Medulla oblongata (tissue), 1 donor: ENCODE results near the gene SSTR3.
"Not testable (repeated sequence)": the region's sequence is repeated elsewhere in the genome, so short reads cannot be mapped to it uniquely, and the experiment has no call there.

Experiments
- DNase-seq: peaks from one replicate; pipeline ENCODE4 v3.0.0-alpha.2; 2015; ENCODE audit errors: extremely low spot score

Gene SSTR3

DNA sequence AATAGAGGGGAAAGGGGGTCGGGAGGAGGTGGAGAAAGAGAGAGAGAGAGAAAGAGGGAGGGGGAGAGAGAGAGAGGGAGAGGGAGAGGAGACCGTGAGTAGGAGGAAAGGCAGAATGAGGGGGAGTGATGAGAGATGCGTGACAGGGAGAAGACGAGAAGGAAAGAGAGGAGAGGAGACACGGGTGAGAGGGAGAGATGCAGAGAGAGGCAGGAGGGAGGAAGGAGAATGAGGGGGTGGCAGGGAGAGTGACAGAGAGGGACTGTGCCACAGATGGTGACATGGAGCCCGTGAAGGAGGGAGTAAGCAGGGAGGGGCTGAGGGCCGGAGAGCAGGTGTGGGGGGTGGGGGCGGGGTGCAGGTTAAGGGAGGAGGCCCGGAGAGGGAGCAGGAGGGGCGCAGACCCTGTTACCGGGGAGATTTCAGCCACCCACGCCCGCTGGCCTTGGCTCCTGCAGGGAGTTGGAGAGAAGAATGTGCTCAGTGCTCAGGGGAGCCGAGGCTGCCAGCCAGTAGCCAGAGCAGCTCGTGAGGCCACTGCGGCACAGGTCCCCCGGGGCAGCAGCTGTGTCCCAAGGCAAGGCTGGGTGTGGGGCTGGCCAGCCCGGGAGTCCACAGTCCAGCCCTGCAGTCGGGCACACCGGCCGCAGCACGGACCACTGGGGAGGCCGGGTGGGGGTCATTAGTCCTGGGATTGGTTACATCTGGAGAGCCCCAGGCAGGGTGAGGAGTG, at the start of gene SSTR3:
SSTR3 (minus strand) TSS at position 304 of the 733 bp plus-strand sequence. CDS start 4,674 bp downstream, outside the sequence.
- DNase-seq: no peak

DNA sequence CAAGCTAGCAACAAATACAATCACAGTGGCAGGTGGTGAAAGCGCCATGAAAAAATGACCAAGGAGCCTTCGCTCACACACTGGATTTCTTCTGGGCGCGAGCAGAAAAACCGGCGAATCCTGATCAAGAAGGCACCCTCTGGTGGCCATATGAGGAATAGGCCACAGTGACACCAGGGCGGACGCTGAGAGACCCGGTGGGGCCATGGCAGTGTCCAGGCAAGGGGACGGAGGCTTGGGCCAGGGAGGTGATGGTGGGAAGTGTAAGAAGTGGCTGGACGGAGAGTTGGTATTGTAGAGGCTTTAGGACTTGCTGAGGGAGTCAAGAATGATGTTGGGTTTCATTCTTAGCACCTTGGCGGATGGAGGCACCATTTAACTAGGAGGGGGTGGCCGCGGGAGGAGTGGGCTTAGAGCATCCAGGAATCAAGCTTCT, 48.6 kb upstream of the SSTR3 start:
- DNase-seq: peak; percentile 35

DNA sequence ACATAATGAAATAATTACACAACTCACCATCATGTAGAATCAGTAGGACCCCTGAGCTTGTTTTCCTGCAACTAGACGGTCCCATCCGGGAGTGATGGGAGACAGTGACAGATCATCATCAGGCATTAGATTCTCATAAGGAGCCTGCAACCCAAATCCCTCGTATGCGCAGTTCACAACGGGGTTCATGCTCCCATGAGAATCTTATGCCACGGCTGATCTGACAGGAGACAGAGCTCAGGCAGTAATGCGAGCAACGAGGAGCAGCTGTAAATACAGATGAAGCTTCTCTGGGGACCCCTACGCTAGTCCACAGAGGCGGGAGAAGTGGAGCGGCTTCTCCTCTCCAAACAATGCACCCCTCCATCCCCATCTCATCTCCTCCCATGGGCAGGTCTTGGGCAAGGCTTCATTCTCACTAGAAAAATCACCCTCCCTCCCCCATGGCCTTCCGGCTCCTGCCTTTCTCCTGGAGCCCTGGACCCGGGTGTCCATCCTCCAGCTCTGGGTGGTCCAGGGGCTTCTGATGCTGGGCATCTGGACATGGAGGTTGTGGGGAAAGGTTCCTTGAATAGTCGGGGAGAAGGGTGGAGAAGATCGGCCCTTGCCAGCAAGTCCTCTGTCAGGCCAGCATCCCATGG, 48.0 kb upstream of the SSTR3 start:
- DNase-seq: no peak

DNA sequence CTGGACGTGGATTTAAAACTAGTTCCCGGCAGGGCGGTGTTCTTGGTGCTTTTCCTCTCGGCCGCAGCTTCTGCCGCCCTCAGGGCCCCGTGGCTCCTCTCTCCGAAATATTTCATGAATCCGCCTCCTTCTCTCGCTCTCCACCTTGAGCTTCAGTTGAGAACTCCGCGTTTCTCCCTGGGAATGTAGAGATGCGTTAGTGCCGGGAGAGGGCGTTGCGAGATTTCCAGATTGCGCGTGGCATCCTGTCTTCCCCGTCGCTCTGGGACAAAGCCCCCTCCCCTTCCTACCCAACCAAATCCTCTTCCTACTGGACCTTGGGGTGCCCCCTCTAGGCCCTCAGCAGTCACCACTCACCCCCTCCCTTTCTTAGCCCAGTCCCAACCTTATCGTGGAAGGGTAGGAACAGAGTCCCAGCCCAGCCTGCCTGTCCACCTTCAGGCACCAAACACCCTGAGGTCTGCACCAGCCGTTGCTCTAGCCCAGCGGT, 47.3 kb upstream of the SSTR3 start:
- peak; percentile 42 for DNase-seq

DNA sequence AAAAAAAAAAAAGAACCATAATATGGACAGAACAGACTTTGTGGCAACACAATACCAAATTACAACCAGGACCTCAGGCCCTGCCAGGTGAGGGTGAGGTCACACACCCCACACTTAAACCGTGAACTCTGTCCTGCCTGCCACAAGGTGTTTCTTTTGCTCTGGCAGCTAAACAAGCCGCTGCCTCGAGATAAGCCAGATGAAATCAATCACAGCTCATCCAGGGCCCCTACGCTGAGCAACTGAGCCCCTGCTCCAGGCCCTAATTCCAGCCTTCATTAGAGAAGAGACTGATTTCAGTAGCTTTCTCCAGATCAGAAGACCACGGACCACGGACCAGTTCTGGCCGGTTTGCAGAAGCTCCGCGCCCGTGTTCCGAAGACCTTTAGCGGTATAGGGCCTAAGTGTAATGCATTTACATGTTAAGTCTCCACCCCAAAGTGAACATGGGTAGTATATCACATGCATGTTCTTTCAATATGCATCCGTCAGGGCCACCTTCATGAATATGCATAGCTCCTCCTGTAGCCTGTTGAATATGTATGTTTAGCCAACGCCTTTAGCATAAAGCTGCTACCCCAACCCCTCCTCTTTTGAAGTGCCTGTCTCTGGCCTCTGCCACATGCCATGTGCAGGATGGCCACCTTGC, 46.6 kb upstream of the SSTR3 start:
- DNase-seq: no peak

DNA sequence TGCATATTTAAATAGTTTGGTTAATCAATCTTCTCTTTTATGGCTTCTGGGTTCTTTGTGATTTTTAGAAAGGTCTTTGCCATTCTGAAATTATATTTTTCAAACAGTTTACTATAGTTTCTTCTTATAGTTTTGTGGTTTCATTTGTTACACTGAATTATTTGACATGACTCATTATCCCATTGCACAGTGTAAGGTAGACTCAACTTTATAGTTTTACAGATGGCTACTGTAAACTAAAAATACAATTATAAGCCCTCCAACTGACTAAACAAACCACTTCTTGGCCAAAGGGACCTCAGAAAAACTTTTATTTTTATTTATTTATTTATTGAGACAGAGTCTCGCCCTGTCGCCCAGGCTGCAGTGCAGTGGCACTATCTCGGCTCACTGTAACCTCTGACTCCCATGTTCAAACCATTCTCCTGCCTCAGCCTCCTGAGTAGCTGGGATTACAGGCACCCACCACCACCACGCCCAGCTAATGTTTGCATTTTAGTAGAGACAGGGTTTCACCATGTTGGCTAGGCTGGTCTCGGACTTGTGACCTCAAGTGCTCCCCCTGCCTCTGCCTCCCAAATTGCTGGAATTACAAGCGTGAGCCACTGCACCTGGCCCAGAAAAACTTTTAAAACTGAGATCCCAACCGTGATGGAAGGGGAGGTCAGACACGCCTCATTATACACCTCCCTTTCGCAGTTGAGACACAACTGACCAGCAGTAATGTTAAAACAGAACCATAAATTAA, 45.9 kb upstream of the SSTR3 start:
- no peak for DNase-seq

DNA sequence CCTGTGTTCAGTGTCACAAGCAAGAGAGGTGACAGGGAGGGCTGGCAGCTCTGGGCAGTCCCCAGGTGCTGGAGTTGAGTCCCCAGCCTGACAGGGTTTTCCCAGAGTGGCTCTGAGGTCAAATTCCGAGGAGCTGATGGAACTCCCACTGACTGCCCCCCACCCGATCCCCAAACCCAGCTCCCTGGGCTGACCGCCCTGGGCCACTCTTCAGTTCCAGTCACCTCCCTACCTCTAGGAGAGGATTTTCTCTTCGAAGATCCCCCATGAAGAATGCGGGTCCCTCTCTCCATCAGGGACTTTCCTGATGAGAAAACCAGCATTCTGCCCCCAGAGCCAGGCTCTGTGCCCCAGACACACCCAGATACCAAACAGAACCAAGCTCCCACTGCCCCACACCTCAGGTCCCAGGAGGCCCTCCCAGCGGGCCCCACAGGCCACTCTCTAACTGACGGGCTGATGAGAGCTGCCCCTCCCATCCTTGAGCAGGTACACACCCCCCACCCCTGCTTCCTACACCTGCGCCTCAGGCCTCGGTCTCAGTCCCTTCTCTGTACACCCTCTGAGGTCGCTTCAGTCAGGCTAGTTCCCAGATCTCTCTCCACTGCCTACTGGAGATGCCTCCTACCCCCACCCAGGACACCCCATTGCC, 43.9 kb upstream of the SSTR3 start:
- DNase-seq: no peak

DNA sequence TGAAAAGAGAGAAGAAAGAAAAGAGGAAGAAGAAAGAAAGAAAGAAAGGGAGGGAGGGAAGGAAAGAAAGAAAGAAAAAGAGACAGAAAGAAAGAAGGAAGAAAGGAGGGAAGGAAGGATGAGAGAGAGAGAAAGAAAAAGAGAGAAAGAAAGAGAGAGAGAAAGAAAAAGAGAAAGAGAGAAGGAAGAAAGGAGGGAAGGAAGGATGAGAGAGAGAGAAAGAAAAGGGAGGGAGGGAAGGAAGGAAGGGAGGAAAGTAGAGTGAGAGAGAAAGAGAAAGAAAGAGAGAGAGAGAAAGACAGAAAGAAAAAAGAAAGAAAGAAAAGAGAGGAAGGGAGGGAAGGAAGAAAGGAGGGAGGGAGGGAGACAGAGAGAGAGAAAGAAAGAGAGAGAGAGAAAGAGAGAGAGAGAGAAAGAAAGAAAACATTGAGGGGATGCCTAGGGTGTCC, 43.3 kb upstream of the SSTR3 start:
- no peak for DNase-seq

DNA sequence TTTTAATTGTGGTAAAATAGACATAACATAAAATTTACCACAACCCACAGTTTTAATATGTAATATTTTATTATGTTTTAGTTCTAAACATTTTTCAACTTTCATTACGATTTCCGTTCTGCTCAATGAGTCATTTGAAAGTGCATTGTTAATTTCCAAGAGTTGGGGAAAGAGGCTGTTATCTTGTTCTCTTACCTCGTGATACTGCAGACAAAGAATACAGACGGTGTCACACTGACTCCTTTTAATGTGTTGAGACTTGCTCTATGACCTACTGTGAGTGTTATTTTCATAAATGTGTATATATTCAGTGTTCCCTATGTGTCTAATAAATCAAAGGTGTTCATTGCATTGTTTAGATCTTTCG, 42.6 kb upstream of the SSTR3 start:
- no peak for DNase-seq

DNA sequence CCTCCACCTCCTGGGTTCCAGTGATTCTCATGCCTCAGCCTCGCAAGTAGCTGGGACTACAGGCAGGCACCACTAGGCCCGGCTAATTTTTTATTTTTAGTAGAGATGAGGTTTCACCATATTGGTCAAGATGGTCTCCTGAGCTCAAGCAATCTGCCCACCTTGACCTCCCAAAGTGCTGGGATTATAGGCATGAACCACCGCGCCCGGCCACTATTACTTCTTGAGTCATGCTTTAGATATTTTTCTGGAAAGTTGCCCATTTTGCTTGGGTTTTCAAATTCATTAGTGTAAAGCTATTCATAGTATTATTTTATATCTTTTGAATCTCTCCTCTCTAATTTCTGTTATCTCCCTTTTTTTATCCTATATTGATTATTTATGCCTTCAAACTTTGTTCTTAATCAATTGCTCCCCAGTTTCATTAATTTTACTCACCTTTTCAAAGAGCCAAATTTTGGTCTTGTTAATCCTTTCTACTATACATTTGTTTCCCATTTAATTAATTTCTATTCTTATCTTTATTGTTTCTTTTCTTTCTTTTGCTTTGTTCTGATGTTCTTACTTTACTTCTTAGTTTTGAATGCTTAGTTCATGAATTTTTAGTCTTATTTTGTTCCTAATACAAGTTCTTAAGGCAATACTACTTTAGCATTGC, 42.1 kb upstream of the SSTR3 start:
- no peak for DNase-seq

DNA sequence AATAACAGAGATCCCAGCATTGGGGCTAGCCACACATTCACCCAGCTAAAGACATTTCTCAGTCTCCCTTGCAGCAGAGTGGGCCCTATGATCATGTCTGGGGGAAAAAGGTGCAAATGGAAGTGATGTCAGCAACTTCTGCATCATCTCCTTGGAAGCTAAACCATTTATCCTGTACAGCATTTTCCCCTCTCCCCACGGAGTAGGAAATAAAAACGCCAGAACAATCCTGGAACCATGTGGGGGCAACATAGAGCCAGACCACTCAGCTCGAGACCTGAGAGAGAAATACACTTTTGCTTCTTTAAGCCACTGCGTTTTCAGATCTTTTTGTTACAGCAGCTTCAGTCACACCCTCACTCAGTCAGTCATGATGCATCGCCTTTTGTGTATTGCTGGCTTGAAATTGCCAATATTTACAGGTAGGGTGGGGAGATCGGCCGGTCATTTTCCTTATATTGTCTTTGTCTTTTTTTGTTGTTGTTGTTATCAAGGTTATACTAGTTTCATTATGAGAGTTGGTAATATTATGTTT, 40.9 kb upstream of the SSTR3 start:
- DNase-seq: no peak

DNA sequence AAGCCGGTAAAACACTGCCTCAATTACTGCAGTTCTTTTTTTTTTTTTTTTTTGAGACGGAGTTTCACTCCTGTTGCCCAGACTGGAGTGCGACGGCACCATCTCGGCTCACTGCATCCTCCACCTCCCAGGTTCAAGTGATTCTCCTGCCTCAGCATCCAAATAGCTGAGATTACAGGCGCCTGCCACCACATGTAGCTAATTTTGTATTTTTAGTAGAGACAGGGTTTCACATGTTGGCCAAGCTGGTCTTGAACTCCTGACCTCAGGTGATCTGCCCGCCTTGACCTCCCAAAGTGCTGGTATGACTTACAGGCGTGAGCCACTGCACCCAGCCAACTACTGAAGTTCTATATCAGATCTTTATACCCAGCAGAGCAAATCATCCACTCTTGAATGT, 39.6 kb upstream of the SSTR3 start:
- not testable (repeated sequence) for DNase-seq

DNA sequence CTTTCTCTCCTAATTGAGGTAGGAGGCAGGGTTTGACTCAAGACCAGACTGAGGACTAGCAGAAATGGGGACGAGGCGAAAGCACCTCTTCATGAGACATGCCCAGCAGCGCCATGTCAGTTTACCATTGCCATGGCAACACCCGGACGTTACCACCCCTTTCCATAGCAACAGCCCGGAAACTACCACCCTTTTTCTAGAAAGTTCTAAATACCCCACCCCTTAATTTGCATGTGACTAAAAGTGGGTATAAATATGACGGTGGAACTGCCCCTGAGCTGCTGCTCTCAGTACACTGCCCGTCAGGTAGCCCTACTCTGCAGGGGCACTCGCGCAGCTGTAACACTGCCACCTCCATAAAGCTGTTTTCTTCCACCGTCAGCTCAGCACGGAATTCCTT, 37.7 kb upstream of the SSTR3 start:
- DNase-seq: no peak

DNA sequence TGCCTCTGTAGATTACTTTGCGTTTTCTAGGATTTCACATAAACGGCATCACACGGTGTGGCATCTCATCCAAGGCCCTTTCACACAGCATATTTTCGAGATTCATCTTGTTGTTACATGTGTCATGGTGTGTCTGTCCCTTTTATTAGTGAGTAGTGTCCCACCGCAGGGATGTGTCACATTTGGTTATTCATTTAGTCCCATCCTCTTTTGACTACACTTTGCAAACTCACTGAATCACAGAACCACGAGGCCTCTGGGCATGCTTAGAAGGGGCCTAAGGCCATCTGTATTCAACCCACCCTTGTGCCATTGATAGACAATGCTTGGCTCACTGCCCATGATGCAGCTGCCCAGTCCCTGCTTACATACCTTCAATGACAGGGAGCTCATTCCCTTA, 36.0 kb upstream of the SSTR3 start:
- DNase-seq: no peak

DNA sequence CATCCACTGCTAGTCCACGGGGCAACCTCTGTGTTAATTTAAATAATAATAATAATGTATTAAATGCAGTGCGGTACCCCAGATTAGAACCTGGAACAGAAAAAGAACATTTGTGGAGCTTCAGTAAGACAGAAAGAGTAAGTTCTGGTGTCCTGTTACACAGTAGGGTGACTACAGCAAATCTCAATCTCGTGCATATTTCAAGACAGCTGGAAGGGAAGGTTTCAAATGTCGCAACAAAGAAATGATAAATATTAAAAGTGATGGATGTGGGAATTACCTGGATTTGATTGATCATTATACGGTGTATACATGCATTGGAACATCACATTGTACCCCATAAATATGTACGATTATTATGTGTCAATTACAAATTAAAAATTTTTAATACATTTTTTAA, 33.5 kb upstream of the SSTR3 start:
- DNase-seq: no peak

DNA sequence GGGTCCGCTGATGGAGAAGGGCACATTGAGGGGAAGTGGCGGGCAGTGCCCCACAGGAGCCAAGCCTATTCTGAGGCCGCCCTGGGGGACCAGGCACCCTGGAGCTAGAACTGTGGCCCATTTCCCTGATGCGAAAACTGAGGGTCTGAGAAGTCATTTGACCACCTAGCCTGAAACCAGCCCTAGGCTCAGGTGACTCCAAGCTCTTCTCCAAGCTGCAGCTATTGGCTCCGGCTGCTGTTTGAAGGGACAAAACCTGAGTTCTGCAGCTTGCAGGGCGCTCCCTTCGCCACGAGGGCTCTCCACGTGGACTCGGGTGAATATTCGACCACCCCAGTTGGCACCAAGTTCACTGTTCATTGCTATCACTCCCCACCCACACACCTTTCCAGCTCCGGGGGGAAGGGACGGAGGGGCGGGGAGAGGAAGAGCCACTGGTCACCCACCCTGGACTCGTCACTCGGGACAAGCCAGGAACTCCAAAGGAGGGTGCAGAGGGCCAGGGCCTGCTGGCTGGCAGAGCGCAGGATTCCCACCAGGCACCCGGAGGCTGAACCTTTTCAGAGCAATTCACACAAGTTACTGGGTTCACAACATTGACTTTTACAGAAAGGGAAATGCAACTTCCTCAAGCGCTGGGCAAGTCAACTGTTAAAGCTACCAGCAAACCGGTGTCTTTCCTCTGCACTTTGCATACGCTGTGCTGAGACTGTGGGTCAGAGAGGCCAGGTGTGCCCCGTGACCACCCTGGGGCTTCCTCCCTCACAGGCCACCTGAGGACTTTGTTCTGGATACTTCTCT, 32.8 kb upstream of the SSTR3 start:
- no peak for DNase-seq

DNA sequence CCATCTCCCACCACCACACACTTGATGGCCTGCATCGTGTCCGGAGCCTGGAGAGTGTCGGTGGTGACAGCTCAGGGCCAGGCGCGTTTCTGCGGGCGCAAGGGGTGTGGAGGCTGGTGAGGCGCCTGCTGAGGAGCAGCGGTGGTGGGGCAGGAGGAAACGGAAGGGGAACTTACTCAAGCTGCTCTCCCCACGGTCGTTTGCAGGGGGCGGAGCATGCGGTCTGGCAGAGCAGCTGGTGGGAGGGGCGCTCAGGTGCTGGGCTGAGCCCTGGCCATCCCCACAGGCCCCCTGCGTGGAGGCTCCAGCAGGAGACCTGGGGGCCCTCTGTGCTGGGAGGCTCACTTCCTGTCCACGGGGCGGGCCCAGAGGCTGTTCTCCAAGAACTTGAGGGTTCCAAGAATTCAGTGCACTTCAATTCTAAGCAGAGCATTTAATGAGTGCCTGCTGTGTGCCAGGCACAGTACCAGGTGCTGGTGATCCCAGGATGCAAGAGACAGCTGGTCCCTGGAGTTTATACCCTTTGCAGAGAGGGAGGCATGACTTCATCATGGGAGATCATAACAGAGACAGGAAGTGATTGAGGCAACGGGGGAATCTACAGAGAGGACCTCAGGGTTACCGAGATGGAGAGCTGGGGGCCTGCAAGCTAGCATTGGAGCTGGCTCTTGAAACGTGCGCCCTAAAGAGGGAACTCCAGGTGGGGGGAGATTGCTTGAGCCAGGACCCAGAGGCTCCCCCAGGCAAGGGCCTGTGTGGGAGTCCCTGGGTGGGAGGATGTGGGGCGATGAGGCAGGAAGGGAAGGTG, 32.0 kb upstream of the SSTR3 start, which contains the start of gene RAC2:
RAC2 (minus strand) TSS at position 156 of the 808 bp plus-strand sequence; CDS start at position 35, 121 bp downstream.
- peak; percentile 54 for DNase-seq

DNA sequence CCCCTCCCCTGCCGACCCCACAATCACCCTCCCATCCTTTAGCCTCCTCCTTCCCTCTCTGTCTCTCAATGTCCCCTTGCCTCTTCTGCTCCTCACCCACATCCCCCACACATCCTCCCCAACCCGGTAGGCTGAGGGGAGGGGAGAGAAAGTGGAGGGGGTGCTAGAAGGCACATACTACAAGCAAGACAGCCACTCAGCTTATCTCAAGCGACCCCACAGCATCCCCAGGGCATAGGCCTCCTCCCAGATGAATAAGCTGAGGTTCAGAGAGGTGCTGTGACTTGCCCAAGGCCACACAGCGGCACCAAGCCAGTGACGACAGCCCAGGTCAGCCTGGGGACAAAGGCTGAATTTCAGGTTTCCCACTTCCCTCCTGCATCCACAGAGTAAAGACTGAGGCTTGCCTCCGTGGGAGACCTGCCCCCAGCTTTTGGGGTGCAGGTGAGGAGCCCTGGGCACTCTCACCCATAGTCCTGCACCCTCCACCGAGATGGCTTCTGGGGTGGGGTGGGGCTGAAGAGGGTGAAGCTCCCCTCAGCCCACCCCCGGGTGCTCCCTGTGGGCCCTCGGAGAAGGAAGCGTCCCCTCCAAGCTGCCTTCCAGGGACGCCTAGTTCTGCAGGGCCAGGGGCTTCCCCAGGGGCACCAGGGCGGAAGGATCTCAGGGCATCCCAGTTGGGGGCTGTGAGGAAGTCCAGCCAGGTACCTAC, 31.3 kb upstream of the SSTR3 start:
- DNase-seq: no peak
